HL-60 (cell line): ENCODE measurements around the gene PSMD12.
A peak's percentile ranks its signal among the peaks of the same experiment; 100 is the strongest.

Experiments
- DNase-seq, 2 experiments: peaks; one replicate each; pipeline ENCODE4 v3.0.0-alpha.2; 2010 to 2020; ENCODE audit warnings: low read depth in 1 of 2, low spot score in 1 of 2
- H3K27ac ChIP-seq: fragments of 250-450 bp; sonication (Bioruptor Pico); replicated peaks from 2 replicates; pipeline ENCODE4 v1.5.1; 2020; ENCODE audit warnings: mild to moderate bottlenecking, moderate library complexity
- H3K27me3 ChIP-seq: fragments of 250-450 bp; sonication (Bioruptor Pico); 2 replicates; pipeline ENCODE4 v1.5.1; 2021; ENCODE audit warnings: mild to moderate bottlenecking, moderate library complexity; ENCODE audit not compliant: insufficient read depth, poor library complexity, severe bottlenecking
- H3K4me3 ChIP-seq: replicated peaks from 2 replicates; pipeline ENCODE4 v1.5.1; 2011; ENCODE audit warnings: mild to moderate bottlenecking, control low read depth, low read length; ENCODE audit not compliant: insufficient read depth
- CTCF ChIP-seq: IDR thresholded peaks from one replicate; pipeline ENCODE4 v1.5.1; 2011; ENCODE audit warnings: low read length, control low read depth, inconsistent platforms; ENCODE audit not compliant: insufficient read depth
- GABPA ChIP-seq: IDR thresholded peaks from 2 replicates; pipeline ENCODE4 v1.6.1; 2012; ENCODE audit warnings: low read depth
- POLR2AphosphoS5 ChIP-seq: IDR thresholded peaks from 2 replicates; pipeline ENCODE4 v1.6.1; 2012; ENCODE audit warnings: low read depth
- SPI1 ChIP-seq: IDR thresholded peaks from 2 replicates; pipeline ENCODE4 v1.6.1; 2012; ENCODE audit warnings: low read depth, mild to moderate bottlenecking, borderline replicate concordance
- TF ChIP-seq, protein P1 (sequence below): IDR thresholded peaks from 2 replicates; pipeline ENCODE4 v1.6.1; 2012; ENCODE audit warnings: low read depth; ENCODE audit not compliant: insufficient replicate concordance

The PSMD12 gene

DNA sequence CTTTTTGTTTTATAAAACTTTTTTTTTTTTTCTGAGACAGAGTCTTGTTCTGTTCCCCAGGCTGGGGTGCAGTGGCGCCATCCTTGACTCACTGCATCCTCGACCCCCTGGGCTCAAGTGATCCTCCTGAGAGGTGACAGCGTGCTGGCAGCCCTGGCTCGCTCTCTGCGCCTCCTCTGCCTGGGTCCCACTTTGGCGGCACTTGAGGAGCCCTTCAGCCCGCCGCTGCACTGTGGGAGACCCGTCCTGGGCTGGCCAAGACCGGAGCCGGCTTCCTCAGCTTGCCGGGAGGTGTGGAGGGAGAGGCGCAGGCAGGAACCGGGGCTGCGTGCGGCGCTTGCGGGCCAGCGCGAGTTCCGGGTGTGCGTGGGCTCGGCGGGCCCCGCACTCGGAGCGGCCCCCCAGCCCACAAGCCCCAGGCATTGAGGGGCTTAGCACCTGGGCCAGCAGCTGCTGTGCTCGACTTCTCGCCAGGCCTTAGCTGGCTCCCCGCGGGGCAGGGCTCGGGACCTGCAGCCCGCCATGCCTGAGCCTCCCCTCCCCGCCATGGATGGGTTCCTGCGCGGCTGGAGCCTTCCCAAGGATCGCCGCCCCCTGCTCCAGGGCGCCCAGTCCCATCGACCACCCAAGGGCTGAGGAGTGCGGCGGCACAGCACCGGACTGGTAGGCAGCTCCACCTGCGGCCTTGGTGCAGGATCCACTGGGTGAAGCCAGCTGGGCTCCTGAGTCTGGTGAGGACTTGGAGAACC lies 71.8 kb downstream of the PSMD12 start:
- Histone ChIP-seq H3K27ac (no peak overlapping the region), H3K4me3 (no peak overlapping the region), H3K27me3 (no peaks in the 10 kb centered on the region)
- DNase-seq = no peak
- TF ChIP-seq GABPA (no peak), CTCF (no peak), POLR2AphosphoS5 (no peak), SPI1 (no peak)
- TF ChIP-seq, protein P1, sequence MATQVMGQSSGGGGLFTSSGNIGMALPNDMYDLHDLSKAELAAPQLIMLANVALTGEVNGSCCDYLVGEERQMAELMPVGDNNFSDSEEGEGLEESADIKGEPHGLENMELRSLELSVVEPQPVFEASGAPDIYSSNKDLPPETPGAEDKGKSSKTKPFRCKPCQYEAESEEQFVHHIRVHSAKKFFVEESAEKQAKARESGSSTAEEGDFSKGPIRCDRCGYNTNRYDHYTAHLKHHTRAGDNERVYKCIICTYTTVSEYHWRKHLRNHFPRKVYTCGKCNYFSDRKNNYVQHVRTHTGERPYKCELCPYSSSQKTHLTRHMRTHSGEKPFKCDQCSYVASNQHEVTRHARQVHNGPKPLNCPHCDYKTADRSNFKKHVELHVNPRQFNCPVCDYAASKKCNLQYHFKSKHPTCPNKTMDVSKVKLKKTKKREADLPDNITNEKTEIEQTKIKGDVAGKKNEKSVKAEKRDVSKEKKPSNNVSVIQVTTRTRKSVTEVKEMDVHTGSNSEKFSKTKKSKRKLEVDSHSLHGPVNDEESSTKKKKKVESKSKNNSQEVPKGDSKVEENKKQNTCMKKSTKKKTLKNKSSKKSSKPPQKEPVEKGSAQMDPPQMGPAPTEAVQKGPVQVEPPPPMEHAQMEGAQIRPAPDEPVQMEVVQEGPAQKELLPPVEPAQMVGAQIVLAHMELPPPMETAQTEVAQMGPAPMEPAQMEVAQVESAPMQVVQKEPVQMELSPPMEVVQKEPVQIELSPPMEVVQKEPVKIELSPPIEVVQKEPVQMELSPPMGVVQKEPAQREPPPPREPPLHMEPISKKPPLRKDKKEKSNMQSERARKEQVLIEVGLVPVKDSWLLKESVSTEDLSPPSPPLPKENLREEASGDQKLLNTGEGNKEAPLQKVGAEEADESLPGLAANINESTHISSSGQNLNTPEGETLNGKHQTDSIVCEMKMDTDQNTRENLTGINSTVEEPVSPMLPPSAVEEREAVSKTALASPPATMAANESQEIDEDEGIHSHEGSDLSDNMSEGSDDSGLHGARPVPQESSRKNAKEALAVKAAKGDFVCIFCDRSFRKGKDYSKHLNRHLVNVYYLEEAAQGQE = no peak

DNA sequence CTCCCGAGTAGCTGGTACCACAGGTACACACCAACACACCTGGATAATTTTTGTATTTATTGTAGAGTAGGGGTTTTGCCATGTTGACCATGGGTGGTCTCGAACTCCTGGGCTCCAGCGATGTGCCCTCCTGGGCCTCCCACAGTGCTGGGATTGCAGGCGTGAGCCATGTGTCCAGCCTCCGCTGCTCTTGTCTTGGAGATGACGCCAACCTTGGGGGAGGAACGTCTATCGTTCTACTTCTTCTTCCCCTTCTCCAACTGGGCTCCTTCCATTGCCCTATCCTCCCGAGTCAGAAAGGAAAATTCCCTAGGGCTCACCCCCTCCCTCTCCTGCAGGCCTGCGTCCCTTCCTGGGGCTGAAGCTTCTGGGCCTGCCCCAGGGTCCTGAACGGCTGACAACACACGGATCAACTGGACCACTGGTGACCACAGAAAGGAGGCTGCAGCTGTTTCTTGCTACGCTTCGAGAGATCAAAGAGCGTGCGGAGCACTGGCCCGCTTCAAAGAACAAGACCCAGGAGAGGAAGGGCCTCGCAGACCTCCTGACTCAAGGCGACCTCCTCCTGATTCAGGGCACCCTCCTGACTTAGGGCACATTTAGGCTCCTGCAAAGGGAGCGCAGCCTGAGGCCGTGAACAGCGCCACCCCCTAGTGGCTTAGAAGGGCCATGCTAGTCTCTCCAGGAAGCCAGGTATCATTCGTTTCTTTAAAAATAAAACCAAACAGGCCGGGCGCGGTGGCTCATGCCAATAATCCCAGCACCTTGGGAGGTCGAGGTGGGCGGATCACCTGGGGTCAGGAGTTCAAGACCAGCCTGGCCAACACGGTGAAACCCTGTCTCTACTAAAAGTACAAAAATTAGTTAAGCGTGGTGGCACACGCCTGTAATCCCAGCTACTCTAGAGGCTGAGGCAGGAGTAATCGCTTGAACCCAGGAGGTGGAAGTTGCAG lies 72.8 kb downstream of the PSMD12 start:
- Histone ChIP-seq H3K4me3 (peak overlapping the region; percentile 24; the same call in 1 of the 2 replicates), H3K27me3 (no peaks in the 10 kb centered on the region), H3K27ac (no peak overlapping the region)
- DNase-seq = peak; percentile 59 to 81
- TF ChIP-seq SPI1 = no peak
- TF ChIP-seq CTCF = peak; percentile 92

DNA sequence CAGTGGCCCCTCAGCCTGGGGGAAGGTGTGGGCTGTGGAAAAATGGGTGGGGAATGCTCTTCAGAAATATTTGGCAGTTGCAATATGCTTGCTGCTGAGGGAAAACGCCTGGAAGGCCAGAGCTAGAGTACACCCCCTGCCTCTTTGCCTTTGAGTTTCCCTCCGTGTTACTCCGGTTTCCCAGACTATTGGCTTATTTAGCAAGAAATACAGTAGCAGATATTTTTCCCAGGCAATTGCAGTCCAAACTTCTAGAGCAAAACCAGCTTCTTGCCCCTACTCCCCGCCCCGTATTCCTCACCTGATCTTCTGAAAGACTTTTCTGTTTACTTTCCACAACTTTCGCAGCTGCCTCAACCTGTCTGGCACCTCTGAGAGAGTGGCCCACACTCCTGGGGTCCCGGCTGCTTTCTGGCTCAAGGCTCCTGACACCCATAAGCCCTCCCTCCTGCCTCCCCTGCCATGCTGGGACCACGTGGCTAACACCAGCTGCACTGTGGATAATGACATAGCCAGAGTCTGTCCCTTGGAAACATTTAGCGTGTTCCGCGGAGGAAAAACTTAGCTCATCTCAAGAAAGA lies 75.6 kb downstream of the PSMD12 start:
- H3K27me3 ChIP-seq = no peaks in the 10 kb centered on the region
- H3K4me3 ChIP-seq = no peak overlapping the region
- no peak for DNase-seq
- H3K27ac ChIP-seq = no peak overlapping the region
- TF ChIP-seq POLR2AphosphoS5 (no peak), GABPA (no peak), SPI1 (no peak), CTCF (no peak)
- TF ChIP-seq, protein P1 = no peak
